ENCODE data around the gene MILR1.

Gene MILR1

GRCh38 chr17:64441772-64442540 is 7.0 kb upstream of the MILR1 start:
- Histone ChIP-seq H3K9ac (ENCODE audit: insufficient read length) (no peak overlapping the region), H3K27ac (peak overlapping the region; percentile 38; the same call in 1 of the 2 replicates), H3K9me3 (ENCODE audit: low read depth, low read length) (no peaks in the 10 kb centered on the region; the same call in 1 of the 2 replicates), H3K4me3 (peak overlapping the region; percentile 31), H3K36me3 (ENCODE audit: insufficient read depth, low read length) (no peaks in the 10 kb centered on the region)
- peak; percentile 39; the same call in 1 of the 2 replicates for TF ChIP-seq POLR2AphosphoS5 (IDR thresholded peaks at IDR 0.05; ENCODE audit: borderline replicate concordance, low read depth, low read length)
- TF ChIP-seq FOXP2 (optimal IDR thresholded peaks at IDR 0.05; ENCODE audit: control extremely low read depth, extremely low read length, insufficient read depth): no peak
- DNase-seq (ENCODE audit: low read depth, low spot score): peak; percentile 82

DNA sequence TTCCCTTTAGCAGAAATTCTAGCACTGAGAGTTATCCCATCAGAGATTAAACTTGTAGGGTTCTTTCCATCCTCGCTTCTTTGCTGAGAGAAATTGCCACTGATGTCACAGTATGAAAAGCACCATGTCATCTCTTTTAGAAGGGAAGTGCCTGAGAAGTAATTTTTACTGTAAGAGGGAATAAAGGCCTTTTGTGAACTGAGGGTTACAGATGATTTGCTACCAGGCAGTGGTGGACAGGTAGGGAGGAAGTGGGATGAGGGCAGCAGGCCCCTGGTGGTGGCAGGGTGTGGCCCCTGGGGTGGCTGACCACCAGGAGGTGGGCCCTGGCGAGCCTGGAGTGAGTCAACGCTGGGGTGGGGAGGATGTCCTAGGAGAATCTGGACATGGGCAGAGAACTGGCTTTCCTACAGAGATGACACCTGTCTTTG is 6.4 kb upstream of the MILR1 start:
- H3K9ac ChIP-seq (ENCODE audit: insufficient read length): no peak overlapping the region
- peak overlapping the region; percentile 38; the same call in 1 of the 2 replicates for H3K27ac ChIP-seq
- DNase-seq (ENCODE audit: low read depth, low spot score): no peak
- no peaks in the 10 kb centered on the region for H3K9me3 ChIP-seq (ENCODE audit: low read depth, low read length)
- peak overlapping the region; percentile 31 for H3K4me3 ChIP-seq
- TF ChIP-seq EZH2 (IDR thresholded peaks at IDR 0.05) (no peak), FOXP2 (optimal IDR thresholded peaks at IDR 0.05; ENCODE audit: control extremely low read depth, extremely low read length, insufficient read depth) (no peak), POLR2AphosphoS5 (IDR thresholded peaks at IDR 0.05; ENCODE audit: borderline replicate concordance, low read depth, low read length) (no peak)
- no peaks in the 10 kb centered on the region for H3K36me3 ChIP-seq (ENCODE audit: insufficient read depth, low read length)

DNA sequence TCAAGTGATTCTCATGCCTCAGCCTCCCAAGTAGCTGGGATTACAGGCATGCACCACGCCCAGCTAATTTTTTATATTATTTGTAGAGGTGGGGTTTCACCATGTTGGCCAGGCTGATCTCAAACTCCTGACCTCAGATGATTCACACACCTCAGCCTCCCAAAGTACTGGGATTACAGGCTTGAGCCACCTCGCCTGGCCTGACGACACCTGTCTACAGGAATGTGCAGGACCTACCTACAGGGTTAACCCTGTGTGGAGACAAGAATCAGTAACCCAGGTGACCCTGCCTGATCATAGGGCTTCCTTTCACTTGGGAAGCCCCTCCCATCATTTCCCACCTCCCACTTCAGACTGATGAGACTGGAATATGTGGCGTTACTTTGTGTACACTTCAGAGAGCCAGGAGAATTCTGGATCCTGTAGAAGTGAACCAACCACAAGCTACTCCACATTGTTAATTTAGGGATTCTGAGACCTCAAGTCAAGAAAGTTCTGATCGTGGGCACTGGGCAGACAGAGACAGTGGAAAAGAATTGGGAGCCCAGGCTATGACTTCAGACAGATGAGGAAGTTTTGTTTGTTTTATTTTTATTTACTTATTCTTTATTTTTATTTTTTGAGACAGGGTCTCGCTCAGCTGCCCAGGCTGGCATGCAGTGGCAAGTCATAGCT is 5.7 kb upstream of the MILR1 start:
- no peak overlapping the region for H3K4me3 ChIP-seq
- H3K9ac ChIP-seq (ENCODE audit: insufficient read length): no peak overlapping the region
- H3K27ac ChIP-seq: no peak overlapping the region
- no peaks in the 10 kb centered on the region for H3K9me3 ChIP-seq (ENCODE audit: low read depth, low read length)
- no peaks in the 10 kb centered on the region for H3K36me3 ChIP-seq (ENCODE audit: insufficient read depth, low read length)
- TF ChIP-seq FOXP2 (optimal IDR thresholded peaks at IDR 0.05; ENCODE audit: control extremely low read depth, extremely low read length, insufficient read depth): no peak
- no peak for TF ChIP-seq POLR2AphosphoS5 (IDR thresholded peaks at IDR 0.05; ENCODE audit: borderline replicate concordance, low read depth, low read length)
- no peak for TF ChIP-seq EZH2 (IDR thresholded peaks at IDR 0.05)
- DNase-seq (ENCODE audit: low read depth, low spot score): no peak

DNA sequence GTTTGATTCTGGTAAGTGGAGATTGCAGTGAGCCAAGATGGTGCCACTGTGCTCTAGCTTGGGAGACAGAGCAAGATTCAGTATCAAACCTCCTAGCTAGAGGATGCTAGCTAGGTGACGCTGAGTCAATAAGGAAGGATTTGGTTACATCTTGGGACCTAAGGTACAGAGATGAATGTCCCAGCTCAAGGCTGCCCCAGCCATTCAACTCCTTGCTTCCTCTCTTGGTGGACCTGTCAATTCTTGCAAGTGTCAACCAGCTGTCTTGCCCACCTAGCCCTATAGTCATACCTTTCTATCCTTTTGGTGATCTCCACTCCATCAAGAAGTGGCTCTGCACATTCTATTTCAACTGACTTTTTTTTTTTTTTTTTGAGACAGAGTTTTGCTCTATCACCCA is 1.4 kb upstream of the MILR1 start:
- no peak overlapping the region for H3K9ac ChIP-seq (ENCODE audit: insufficient read length)
- H3K9me3 ChIP-seq (ENCODE audit: low read depth, low read length): no peaks in the 10 kb centered on the region
- DNase-seq (ENCODE audit: low read depth, low spot score): no peak
- TF ChIP-seq EZH2 (IDR thresholded peaks at IDR 0.05) (no peak), POLR2AphosphoS5 (IDR thresholded peaks at IDR 0.05; ENCODE audit: borderline replicate concordance, low read depth, low read length) (no peak), FOXP2 (optimal IDR thresholded peaks at IDR 0.05; ENCODE audit: control extremely low read depth, extremely low read length, insufficient read depth) (no peak)
- H3K4me3 ChIP-seq: no peak overlapping the region
- H3K36me3 ChIP-seq (ENCODE audit: insufficient read depth, low read length): no peaks in the 10 kb centered on the region
- H3K27ac ChIP-seq: no peak overlapping the region

DNA sequence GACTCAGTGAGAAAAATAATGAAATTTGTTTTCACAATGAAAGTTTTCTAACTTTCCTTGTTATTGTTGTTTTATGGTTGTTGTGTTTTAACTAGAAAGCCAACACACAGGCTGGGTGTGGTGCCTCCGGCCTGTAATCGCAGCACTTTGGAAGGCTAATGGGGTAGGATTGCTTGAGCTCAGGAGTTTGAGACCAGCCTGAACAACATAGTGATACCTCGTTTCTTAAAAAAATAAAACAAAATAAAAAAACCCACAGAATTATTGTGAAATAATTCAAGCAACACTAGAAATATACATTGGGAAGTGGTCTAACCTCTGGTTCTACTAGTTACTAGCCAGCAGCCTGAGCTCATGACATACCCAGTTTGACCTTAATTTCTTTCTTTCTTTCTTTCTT is 630 bp downstream of the MILR1 start:
- TF ChIP-seq POLR2AphosphoS5 (IDR thresholded peaks at IDR 0.05; ENCODE audit: borderline replicate concordance, low read depth, low read length): no peak
- no peak for DNase-seq (ENCODE audit: low read depth, low spot score)
- no peaks in the 10 kb centered on the region for H3K36me3 ChIP-seq (ENCODE audit: insufficient read depth, low read length)
- no peak overlapping the region for H3K9ac ChIP-seq (ENCODE audit: insufficient read length)
- no peak overlapping the region for H3K4me3 ChIP-seq
- no peaks in the 10 kb centered on the region for H3K9me3 ChIP-seq (ENCODE audit: low read depth, low read length)
- H3K27ac ChIP-seq: no peak overlapping the region

- no peak for TF ChIP-seq POLR2AphosphoS5 (IDR thresholded peaks at IDR 0.05; ENCODE audit: borderline replicate concordance, low read depth, low read length)
- TF ChIP-seq EZH2 (IDR thresholded peaks at IDR 0.05): no peak
- DNase-seq (ENCODE audit: low read depth, low spot score): no peak
- Histone ChIP-seq H3K9me3 (ENCODE audit: low read depth, low read length) (no peaks in the 10 kb centered on the region), H3K4me3 (no peak overlapping the region), H3K36me3 (ENCODE audit: insufficient read depth, low read length) (no peaks in the 10 kb centered on the region), H3K27ac (no peak overlapping the region), H3K9ac (ENCODE audit: insufficient read length) (no peak overlapping the region)
Measured at GRCh38 chr17:64455993-64456885, 7.3 kb downstream of the MILR1 start.

GRCh38 chr17:64457156-64457555 is 8.2 kb downstream of the MILR1 start:
- Histone ChIP-seq H3K9me3 (ENCODE audit: low read depth, low read length) (no peaks in the 10 kb centered on the region), H3K9ac (ENCODE audit: insufficient read length) (no peak overlapping the region), H3K36me3 (ENCODE audit: insufficient read depth, low read length) (no peaks in the 10 kb centered on the region), H3K4me3 (no peak overlapping the region), H3K27ac (no peak overlapping the region)
- no peak for TF ChIP-seq EZH2 (IDR thresholded peaks at IDR 0.05)
- TF ChIP-seq POLR2AphosphoS5 (IDR thresholded peaks at IDR 0.05; ENCODE audit: borderline replicate concordance, low read depth, low read length): no peak
- no peak for TF ChIP-seq FOXP2 (optimal IDR thresholded peaks at IDR 0.05; ENCODE audit: control extremely low read depth, extremely low read length, insufficient read depth)
- no peak for DNase-seq (ENCODE audit: low read depth, low spot score)

GRCh38 chr17:64458756-64459155 is 9.8 kb downstream of the MILR1 start:
- DNase-seq (ENCODE audit: low read depth, low spot score): no peak
- no peak overlapping the region for H3K9ac ChIP-seq (ENCODE audit: insufficient read length)
- TF ChIP-seq EZH2 (IDR thresholded peaks at IDR 0.05) (no peak), FOXP2 (optimal IDR thresholded peaks at IDR 0.05; ENCODE audit: control extremely low read depth, extremely low read length, insufficient read depth) (no peak), POLR2AphosphoS5 (IDR thresholded peaks at IDR 0.05; ENCODE audit: borderline replicate concordance, low read depth, low read length) (no peak)
- no peaks in the 10 kb centered on the region for H3K36me3 ChIP-seq (ENCODE audit: insufficient read depth, low read length)
- no peak overlapping the region for H3K4me3 ChIP-seq
- no peaks in the 10 kb centered on the region for H3K9me3 ChIP-seq (ENCODE audit: low read depth, low read length)
- H3K27ac ChIP-seq: no peak overlapping the region

Measured in SK-N-MC (cell line).